AG10803 (cell line): Measurements from ENCODE around the gene CACNA1S.

Experiments used
- DNase-seq: peaks from one replicate; pipeline ENCODE4 v3.0.0; 2010; ENCODE audit warnings: low read depth
- H3K4me3 ChIP-seq: 2 replicates; pipeline ENCODE4 v1.5.1; 2011; ENCODE audit warnings: mild to moderate bottlenecking, low read length, control low read depth
- TF ChIP-seq, protein P1 (sequence below): conservative IDR thresholded peaks from 2 replicates; pipeline ENCODE4 v1.5.1; 2011; ENCODE audit warnings: mild to moderate bottlenecking, low read length, control low read depth, inconsistent platforms

Gene CACNA1S

DNA sequence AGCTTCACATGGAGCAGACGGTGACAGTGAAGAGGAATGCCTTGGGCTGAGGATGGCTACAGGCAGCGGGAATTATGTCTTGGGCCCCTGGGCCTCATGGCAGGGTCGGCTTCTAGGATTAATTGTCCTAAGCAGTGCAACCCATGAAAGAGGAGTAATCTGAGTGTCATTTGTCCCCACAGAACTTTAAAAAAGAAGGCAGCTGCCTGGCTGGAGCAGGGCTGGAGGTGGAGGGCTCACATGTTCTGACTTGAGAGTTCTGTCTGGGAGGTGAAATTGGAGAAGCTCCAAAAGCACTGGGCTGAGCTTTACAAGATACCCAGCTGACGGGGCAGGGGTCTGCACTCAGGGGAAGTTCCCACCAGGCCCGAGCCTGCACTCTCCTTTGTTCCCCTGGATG, 22.6 kb downstream of the CACNA1S start:
- no peak overlapping the region for H3K4me3 ChIP-seq
- TF ChIP-seq, protein P1, sequence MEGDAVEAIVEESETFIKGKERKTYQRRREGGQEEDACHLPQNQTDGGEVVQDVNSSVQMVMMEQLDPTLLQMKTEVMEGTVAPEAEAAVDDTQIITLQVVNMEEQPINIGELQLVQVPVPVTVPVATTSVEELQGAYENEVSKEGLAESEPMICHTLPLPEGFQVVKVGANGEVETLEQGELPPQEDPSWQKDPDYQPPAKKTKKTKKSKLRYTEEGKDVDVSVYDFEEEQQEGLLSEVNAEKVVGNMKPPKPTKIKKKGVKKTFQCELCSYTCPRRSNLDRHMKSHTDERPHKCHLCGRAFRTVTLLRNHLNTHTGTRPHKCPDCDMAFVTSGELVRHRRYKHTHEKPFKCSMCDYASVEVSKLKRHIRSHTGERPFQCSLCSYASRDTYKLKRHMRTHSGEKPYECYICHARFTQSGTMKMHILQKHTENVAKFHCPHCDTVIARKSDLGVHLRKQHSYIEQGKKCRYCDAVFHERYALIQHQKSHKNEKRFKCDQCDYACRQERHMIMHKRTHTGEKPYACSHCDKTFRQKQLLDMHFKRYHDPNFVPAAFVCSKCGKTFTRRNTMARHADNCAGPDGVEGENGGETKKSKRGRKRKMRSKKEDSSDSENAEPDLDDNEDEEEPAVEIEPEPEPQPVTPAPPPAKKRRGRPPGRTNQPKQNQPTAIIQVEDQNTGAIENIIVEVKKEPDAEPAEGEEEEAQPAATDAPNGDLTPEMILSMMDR: no peak
- no peak for DNase-seq

DNA sequence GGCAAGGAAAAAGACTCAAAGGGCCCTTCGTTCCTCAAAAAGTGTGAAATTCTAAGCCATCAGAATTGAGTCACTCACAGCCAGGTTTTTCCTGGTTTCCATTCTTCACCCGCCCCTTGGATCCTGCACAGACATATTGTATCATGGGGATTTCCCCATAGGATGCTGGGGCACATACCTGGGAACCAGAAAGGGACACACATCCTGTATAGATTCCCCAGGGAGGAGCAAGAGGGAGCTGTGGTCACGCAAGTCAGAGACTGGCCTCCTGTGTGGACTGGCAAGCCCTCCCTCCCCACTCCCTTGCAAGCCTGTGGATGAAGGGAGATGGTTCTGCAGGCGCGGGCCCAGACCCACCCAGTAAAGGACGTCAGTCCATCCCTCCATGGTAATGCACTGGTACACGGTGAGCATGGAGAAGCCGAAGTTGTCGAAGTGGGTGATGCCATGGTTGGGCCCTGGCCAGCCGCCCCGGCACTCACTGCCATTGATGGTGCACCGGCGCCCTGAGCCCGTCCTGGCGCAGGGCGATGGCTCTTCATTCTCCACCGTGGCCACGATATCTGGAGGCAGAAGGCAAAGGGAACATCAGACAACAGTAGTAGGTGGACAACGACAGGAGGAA, 23.2 kb downstream of the CACNA1S start:
- TF ChIP-seq, protein P1: no peak
- no peak overlapping the region for H3K4me3 ChIP-seq
- no peak for DNase-seq

DNA sequence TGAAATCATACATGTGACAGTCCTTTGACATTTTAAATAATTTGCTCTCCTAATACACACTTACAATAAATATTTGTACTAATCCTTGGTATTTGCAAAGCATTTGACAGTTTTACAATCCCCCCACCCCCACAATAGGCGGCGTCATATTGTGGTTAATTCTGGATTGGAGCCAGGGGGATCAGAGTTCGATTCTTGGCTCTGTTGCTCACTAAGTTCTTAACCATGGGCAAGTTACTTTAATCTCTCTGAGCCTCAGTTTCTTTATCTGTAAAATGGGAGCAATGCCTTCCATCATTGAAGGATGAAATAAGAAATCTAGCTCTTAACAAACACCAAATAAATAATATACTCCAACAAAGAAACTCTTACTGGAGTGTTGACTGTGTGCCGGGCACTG, 23.8 kb downstream of the CACNA1S start:
- TF ChIP-seq, protein P1: no peak
- no peak for DNase-seq
- no peak overlapping the region for H3K4me3 ChIP-seq

DNA sequence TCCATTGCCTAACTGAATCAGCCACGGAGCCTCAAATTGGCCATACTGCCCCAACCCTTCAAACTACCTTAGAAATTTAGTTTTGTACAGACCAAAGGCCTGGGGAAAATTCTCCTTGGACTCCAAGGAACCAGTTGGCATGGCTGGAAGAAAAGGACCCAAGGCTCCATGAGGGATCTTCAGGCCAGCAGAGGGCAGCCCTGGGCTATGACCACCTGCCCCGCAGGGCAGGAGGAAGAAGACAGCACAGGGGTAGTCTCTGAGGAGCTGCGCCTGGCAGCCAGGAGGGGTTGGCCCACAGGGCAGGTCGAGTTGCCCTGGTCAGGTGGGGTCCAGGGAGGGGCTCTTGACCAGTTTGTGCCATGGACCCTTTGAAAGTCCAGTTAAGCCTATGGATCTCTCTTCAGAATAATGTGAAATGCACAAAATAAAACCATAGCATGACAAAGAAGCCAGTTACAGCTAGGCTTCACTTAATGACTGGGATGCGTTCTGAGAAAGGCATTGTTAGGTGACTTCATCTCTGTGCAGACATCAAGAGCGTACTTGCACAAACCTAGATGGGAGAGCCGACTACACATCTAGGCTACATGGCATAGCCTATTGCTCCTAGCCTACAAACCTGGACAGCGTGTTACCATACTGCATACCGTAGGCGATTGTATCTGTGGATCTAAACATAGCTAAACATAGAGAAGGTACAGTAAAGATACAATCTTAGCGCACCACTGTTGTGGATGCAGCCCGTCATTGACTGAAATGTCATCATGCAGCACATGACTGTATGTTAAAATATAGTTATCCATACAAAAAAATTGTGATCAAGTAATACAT, 26.1 kb downstream of the CACNA1S start:
- peak; percentile 45 for DNase-seq
- TF ChIP-seq, protein P1: peak; percentile 69
- H3K4me3 ChIP-seq: no peak overlapping the region

DNA sequence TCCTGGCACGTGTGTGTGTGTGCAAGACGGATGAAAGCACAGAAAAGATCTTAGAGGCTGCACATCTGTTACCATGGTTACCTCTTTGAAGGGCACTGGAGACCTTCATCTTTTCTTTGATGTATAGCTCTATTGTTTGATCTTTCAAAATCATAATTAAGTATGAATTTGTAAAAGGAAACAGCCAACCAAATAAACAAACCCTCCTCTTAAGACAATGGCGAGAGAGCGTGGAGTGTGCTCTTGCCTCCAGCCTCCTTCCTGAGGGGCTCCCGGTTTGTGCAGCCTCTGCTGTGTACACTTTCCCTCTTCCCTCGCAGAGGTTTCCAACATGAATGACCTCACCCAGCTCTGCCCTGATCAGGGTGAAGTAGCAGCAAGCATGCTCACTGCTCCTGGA, 27.9 kb downstream of the CACNA1S start:
- DNase-seq: no peak
- H3K4me3 ChIP-seq: no peak overlapping the region
- TF ChIP-seq, protein P1: no peak

DNA sequence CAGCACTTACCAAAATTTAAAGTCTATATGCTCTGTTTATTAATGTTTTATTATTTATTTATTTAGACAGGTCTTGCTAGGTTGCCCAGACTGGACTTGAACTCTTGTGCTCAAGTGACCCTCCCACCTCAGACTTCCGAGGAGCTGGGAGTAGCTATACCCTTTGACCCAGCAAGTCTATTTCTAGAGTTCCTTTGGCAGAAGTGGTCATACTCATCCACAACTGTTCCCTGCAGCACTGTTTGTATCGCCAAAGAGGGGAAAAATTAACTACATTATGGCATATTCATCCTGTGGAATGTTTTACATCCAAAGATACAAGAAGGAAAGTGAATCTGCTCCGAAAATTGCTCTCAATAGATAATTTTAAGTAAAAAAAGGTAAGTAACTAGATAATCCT, 28.5 kb downstream of the CACNA1S start:
- no peak overlapping the region for H3K4me3 ChIP-seq
- DNase-seq: no peak
- TF ChIP-seq, protein P1: no peak

DNA sequence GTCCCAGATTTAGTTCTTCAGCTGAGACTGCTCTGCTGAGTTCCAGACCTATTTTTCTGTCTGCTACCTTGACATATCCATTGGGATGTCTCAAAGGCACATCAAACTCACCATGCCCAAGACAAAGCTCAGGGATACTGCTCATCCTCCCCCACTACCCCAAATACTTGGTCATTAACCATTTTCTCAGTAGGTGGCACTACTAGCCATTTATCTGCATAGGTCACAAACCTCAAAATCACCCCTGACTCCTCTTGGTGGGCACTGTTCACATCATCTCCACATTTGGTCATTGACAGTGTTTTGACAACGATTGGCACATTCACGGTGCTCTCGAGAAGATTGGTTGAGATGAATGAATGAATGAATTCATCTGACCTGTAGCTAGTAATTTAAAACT, 32.1 kb downstream of the CACNA1S start:
- DNase-seq: no peak
- TF ChIP-seq, protein P1: no peak
- no peak overlapping the region for H3K4me3 ChIP-seq
